CD14-positive monocyte (primary cell): ENCODE measurements around the gene ABHD14A. TPM values are rescaled to one million over a fixed set of nuclear protein-coding genes. Genes with fewer than 3 reads are reported as not detected.

ENCODE experiments used
- DNase-seq, 3 donors: peaks; one replicate each; pipeline ENCODE4 v3.0.0-alpha.2; 2011 to 2022
- H2AFZ ChIP-seq: 2 replicates; pipeline ENCODE4 v1.6.0; 2012; ENCODE audit warnings: mild to moderate bottlenecking, low read depth, low read length, inconsistent platforms; ENCODE audit not compliant: insufficient read depth, poor library complexity, severe bottlenecking
- H3K27ac ChIP-seq, 2 donors: 1 replicate in 1 of 2; 2 replicates in 1 of 2; pipeline ENCODE4 v1.5.1; 2012 to 2013; ENCODE audit warnings: low read length in 2 of 2, control low read depth in 1 of 2, inconsistent platforms in 1 of 2, low read depth in 1 of 2, mild to moderate bottlenecking in 1 of 2
- H3K27me3 ChIP-seq, 2 donors: one replicate each; pipeline versions ENCODE4 v1.6.0 to v1.6.1; 2011 to 2013; ENCODE audit warnings: low read length in 2 of 2; ENCODE audit not compliant: control insufficient read depth in 2 of 2, insufficient read depth in 2 of 2
- H3K36me3 ChIP-seq, 2 donors: replicated peaks in 1 of 2; 1 replicate in 1 of 2; 2 replicates in 1 of 2; pipeline versions ENCODE4 v1.5.1 to v1.6.1; 2012 to 2013; ENCODE audit warnings: low read length in 2 of 2, control low read depth in 1 of 2, inconsistent platforms in 1 of 2, mild to moderate bottlenecking in 1 of 2; ENCODE audit not compliant: insufficient read depth in 2 of 2, control insufficient read depth in 1 of 2
- H3K4me1 ChIP-seq, 2 donors: 1 replicate in 1 of 2; 2 replicates in 1 of 2; pipeline versions ENCODE4 v1.5.1 to v1.6.1; 2012 to 2013; ENCODE audit warnings: low read length in 2 of 2, control low read depth in 1 of 2, inconsistent platforms in 1 of 2, mild to moderate bottlenecking in 1 of 2, moderate library complexity in 1 of 2; ENCODE audit not compliant: insufficient read depth in 2 of 2, control insufficient read depth in 1 of 2
- H3K4me2 ChIP-seq: replicated peaks from 2 replicates; pipeline ENCODE3; 2012; ENCODE audit warnings: low read length, moderate library complexity, mild to moderate bottlenecking; ENCODE audit not compliant: poor library complexity, severe bottlenecking; ENCODE audit errors: extremely low read depth
- H3K4me3 ChIP-seq, 3 experiments: fragments of 200-600 bp in 1 of 3; sonication (generic) in 1 of 3; replicated peaks in 1 of 3; 1 replicate in 2 of 3; 2 replicates in 1 of 3; pipeline ENCODE4 v1.5.1; 2011 to 2013; ENCODE audit warnings: low read length in 3 of 3, mild to moderate bottlenecking in 3 of 3, control low read depth in 2 of 3, low read depth in 2 of 3, inconsistent platforms in 1 of 3, moderate library complexity in 1 of 3
- H3K79me2 ChIP-seq: 2 replicates; pipeline ENCODE4 v1.6.0; 2012; ENCODE audit warnings: mild to moderate bottlenecking, control low read depth, inconsistent platforms, low read length, moderate library complexity; ENCODE audit not compliant: insufficient read depth
- H3K9ac ChIP-seq: 2 replicates; pipeline ENCODE4 v1.6.0; 2017; ENCODE audit warnings: low read length, mild to moderate bottlenecking; ENCODE audit not compliant: insufficient read depth, poor library complexity, severe bottlenecking
- H3K9me3 ChIP-seq, 2 donors: replicated peaks in 1 of 2; 1 replicate in 1 of 2; 2 replicates in 1 of 2; pipeline versions ENCODE4 v1.5.1 to v1.6.1; 2012 to 2013; ENCODE audit warnings: low read length in 2 of 2, control low read depth in 1 of 2; ENCODE audit not compliant: control insufficient read depth in 1 of 2, insufficient read depth in 1 of 2
- H4K20me1 ChIP-seq: 2 replicates; pipeline ENCODE4 v1.6.0; 2012; ENCODE audit warnings: mild to moderate bottlenecking, low read length, control low read depth, moderate library complexity; ENCODE audit not compliant: insufficient read depth
- H3K27ac Mint-ChIP-seq, 7 donors: one replicate each; pipeline ENCODE4 v1.8.0; 2020; ENCODE audit warnings: mild to moderate bottlenecking in 7 of 7, mixed read lengths in 7 of 7, moderate library complexity in 6 of 7, inconsistent platforms in 2 of 7
- H3K27me3 Mint-ChIP-seq, 3 donors: one replicate each; pipeline ENCODE4 v1.8.0; 2021 to 2022; ENCODE audit warnings: low read depth in 3 of 3, mild to moderate bottlenecking in 3 of 3, mixed read lengths in 3 of 3, moderate library complexity in 3 of 3, inconsistent platforms in 1 of 3
- H3K36me3 Mint-ChIP-seq, 2 donors: one replicate each; pipeline ENCODE4 v1.8.0; 2020; ENCODE audit warnings: mixed read lengths in 2 of 2, inconsistent platforms in 1 of 2, mild to moderate bottlenecking in 1 of 2
- H3K4me1 Mint-ChIP-seq: one replicate; pipeline ENCODE4 v1.8.0; 2020; ENCODE audit warnings: mild to moderate bottlenecking, mixed read lengths
- H3K4me3 Mint-ChIP-seq, 2 donors: one replicate each; pipeline ENCODE4 v1.8.0; 2020; ENCODE audit warnings: mild to moderate bottlenecking in 2 of 2, mixed read lengths in 2 of 2, moderate library complexity in 1 of 2
- H3K9me3 Mint-ChIP-seq, 7 donors: one replicate each; pipeline ENCODE4 v1.8.0; 2020 to 2022; ENCODE audit warnings: mixed read lengths in 7 of 7, mild to moderate bottlenecking in 6 of 7, moderate library complexity in 6 of 7, inconsistent platforms in 2 of 7
- CTCF ChIP-seq: fragments of 200-600 bp; IDR thresholded peaks from one replicate; pipeline ENCODE4 v1.8.0; 2022; ENCODE audit warnings: antibody characterized with exemption, mild to moderate bottlenecking
- WGBS: methylation state at CpG from one replicate; pipeline ENCODE4 v1.1.5; 2013; ENCODE audit warnings: missing lambda C conversion rate; ENCODE audit not compliant: insufficient coverage; 5-methylcytosine and 5-hydroxymethylcytosine counted together
- intact Hi-C, 2 donors: fragments of 100-400 bp; cut with micrococcal nuclease; formaldehyde crosslinking; loops; one replicate each; pipeline versions ENCODE4 v1.15.0 to v1.15.1; 2023
- polyA plus RNA-seq, 3 donors: library from polyadenylated mRNA; depleted of rRNA in 1 of 3; unstranded in 2 of 3; stranded (reverse) in 1 of 3; fragments of 300-500 nt in 2 of 3; fragments of >200 nt in 1 of 3; fragmentation: Illumina TruSeq in 2 of 3; gene quantifications; 1 replicate in 2 of 3; 2 replicates in 1 of 3; pipeline ENCODE4 v1.2.3, GENCODE V29; 2012 to 2021

ABHD14A gene
- polyA plus RNA-seq, 3 donors, result 6.9 to 13.2 (median 11.7) TPM

- H3K4me1 Mint-ChIP-seq, result no peaks in the 10 kb centered on the region
- Histone ChIP-seq H3K4me2 (no peak overlapping the region), H3K4me1 (no peaks in the 10 kb centered on the region), H2AFZ (peak overlapping the region; percentile 11), H4K20me1 (no peaks in the 10 kb centered on the region), H3K9me3 (no peaks in the 10 kb centered on the region), H3K79me2 (no peaks in the 10 kb centered on the region), H3K9ac (no peak overlapping the region), H3K27me3 (no peaks in the 10 kb centered on the region), H3K36me3 (no peaks in the 10 kb centered on the region), H3K27ac (no peak overlapping the region), H3K4me3 (no peak overlapping the region)
- peak overlapping the region in 1 of 7 donors; percentile 26 for H3K27ac Mint-ChIP-seq
- no peaks in the 10 kb centered on the region for H3K9me3 Mint-ChIP-seq
- intact Hi-C loops, result no loop called here
- DNase-seq, result no peak
- no peak for TF ChIP-seq CTCF
- no peak overlapping the region for H3K4me3 Mint-ChIP-seq
- WGBS, result 74% methylated on average over 4 of the region's 8 CpGs
- H3K36me3 Mint-ChIP-seq, result no peaks in the 10 kb centered on the region
- peaks cover 1 to 4% (median 1%) of the 10 kb centered on the region in 3 donors for H3K27me3 Mint-ChIP-seq
Measured at GRCh38 chr3:52023860-52024764, 49.2 kb downstream of the ABHD14A start.

GRCh38 chr3:52024765-52025452 lies 50.0 kb downstream of the ABHD14A start:
- 100% methylated on average over 1 of the region's 6 CpGs for WGBS
- no peaks in the 10 kb centered on the region for H3K4me1 Mint-ChIP-seq
- Histone ChIP-seq H3K4me2 (no peak overlapping the region), H3K27ac (no peak overlapping the region), H3K4me1 (no peaks in the 10 kb centered on the region), H3K9me3 (no peaks in the 10 kb centered on the region), H3K79me2 (no peaks in the 10 kb centered on the region), H3K4me3 (no peak overlapping the region), H3K9ac (no peak overlapping the region), H3K27me3 (no peaks in the 10 kb centered on the region), H4K20me1 (no peaks in the 10 kb centered on the region), H2AFZ (no peak overlapping the region), H3K36me3 (no peaks in the 10 kb centered on the region)
- no peak overlapping the region for H3K4me3 Mint-ChIP-seq
- no peak for DNase-seq
- peaks cover 1 to 4% (median 1%) of the 10 kb centered on the region in 3 donors for H3K27me3 Mint-ChIP-seq
- TF ChIP-seq CTCF, result no peak
- no peak overlapping the region for H3K27ac Mint-ChIP-seq
- no peaks in the 10 kb centered on the region for H3K36me3 Mint-ChIP-seq
- H3K9me3 Mint-ChIP-seq, result no peaks in the 10 kb centered on the region
- intact Hi-C loops, result no loop called here
